Neural crest cell (in vitro differentiated cells): ENCODE results near the gene JPT2. TPM values are rescaled to one million over a fixed set of nuclear protein-coding genes. Genes with fewer than 3 reads are reported as not detected.
"Not testable (repeated sequence)": the region's sequence is repeated elsewhere in the genome, so short reads cannot be mapped to it uniquely, and the experiment has no call there.

Experiments
- DNase-seq: peaks from one replicate; pipeline ENCODE4 v3.0.0; 2021; ENCODE audit warnings: low read depth, mixed read lengths, low spot score
- H3K27ac Mint-ChIP-seq: one replicate; pipeline ENCODE4 v1.8.0; 2021; ENCODE audit warnings: mild to moderate bottlenecking, mixed read lengths; ENCODE audit not compliant: unreplicated experiment
- H3K27me3 Mint-ChIP-seq: 2 replicates; pipeline ENCODE4 v1.8.0; 2021; ENCODE audit warnings: low read depth, mild to moderate bottlenecking, mixed read lengths
- H3K36me3 Mint-ChIP-seq: 2 replicates; pipeline ENCODE4 v1.8.0; 2021; ENCODE audit warnings: low read depth, mild to moderate bottlenecking, mixed read lengths
- H3K4me1 Mint-ChIP-seq: 2 replicates; pipeline ENCODE4 v1.8.0; 2021; ENCODE audit warnings: mixed read lengths
- H3K4me3 Mint-ChIP-seq: one replicate; pipeline ENCODE4 v1.8.0; 2021; ENCODE audit warnings: mild to moderate bottlenecking, mixed read lengths
- H3K9me3 Mint-ChIP-seq: 2 replicates; pipeline ENCODE4 v1.8.0; 2021; ENCODE audit warnings: mixed read lengths
- CTCF ChIP-seq: fragments of 200-600 bp; sonication (generic); conservative IDR thresholded peaks from 2 replicates; pipeline ENCODE4 v1.5.0; 2021; ENCODE audit warnings: antibody characterized with exemption, mild to moderate bottlenecking
- total RNA-seq: library from RNA; stranded (reverse); gene quantifications from 2 replicates; pipeline ENCODE4 v1.2.1, GENCODE V29; 2021

Gene JPT2
- total RNA-seq, 1 donor from 2014 or later, result 247 TPM

- peak overlapping the region; percentile 31 for H3K4me3 Mint-ChIP-seq
- peaks cover 14% of the 10 kb centered on the region for H3K4me1 Mint-ChIP-seq
- no peak for DNase-seq
- no peak for TF ChIP-seq CTCF
- H3K36me3 Mint-ChIP-seq, result peaks cover 12% of the 10 kb centered on the region
- no peaks in the 10 kb centered on the region for H3K9me3 Mint-ChIP-seq
- no peak overlapping the region for H3K27ac Mint-ChIP-seq
- peaks cover 5% of the 10 kb centered on the region for H3K27me3 Mint-ChIP-seq
These were observed 23.3 kb downstream of the JPT2 start for GRCh38 chr16:1701216-1701878.

- peak overlapping the region; percentile 98 for H3K27ac Mint-ChIP-seq
- not testable (repeated sequence) for DNase-seq, H3K27me3 Mint-ChIP-seq, H3K36me3 Mint-ChIP-seq, H3K9me3 Mint-ChIP-seq
- peaks cover 31% of the 10 kb centered on the region for H3K4me1 Mint-ChIP-seq
- H3K4me3 Mint-ChIP-seq, result peak overlapping the region; percentile 98
These were observed 27.2 kb downstream of the JPT2 start for GRCh38 chr16:1705324-1705687.

- Mint-ChIP-seq H3K27ac (peak within 1 kb of the TSS; percentile 98), H3K9me3 (no peaks in the 10 kb centered on the region), H3K4me1 (peaks cover 31% of the 10 kb centered on the region), H3K27me3 (peaks cover 5% of the 10 kb centered on the region), H3K36me3 (peaks cover 4% of the 10 kb centered on the region), H3K4me3 (peak within 1 kb of the TSS; percentile 98)
- TF ChIP-seq CTCF, result peak; percentile 97
- peak; percentile 99 for DNase-seq
These were observed 27.8 kb downstream of the JPT2 start, which contains the start of gene MAPK8IP3 for GRCh38 chr16:1705688-1706385. MAPK8IP3 (plus strand) TSS chr16:1706195; CDS start chr16:1706340, 145 bp downstream.

GRCh38 chr16:1706386-1707192, 28.5 kb downstream of the JPT2 start:
- peak overlapping the region; percentile 60 for H3K27ac Mint-ChIP-seq
- TF ChIP-seq CTCF, result no peak
- H3K36me3 Mint-ChIP-seq, result no peaks in the 10 kb centered on the region
- H3K27me3 Mint-ChIP-seq, result peaks cover 5% of the 10 kb centered on the region
- peak overlapping the region; percentile 91 for H3K4me3 Mint-ChIP-seq
- H3K4me1 Mint-ChIP-seq, result peaks cover 31% of the 10 kb centered on the region
- no peak for DNase-seq
- H3K9me3 Mint-ChIP-seq, result no peaks in the 10 kb centered on the region

GRCh38 chr16:1707193-1707790, 29.2 kb downstream of the JPT2 start:
- TF ChIP-seq CTCF, result no peak
- DNase-seq, result no peak
- H3K4me3 Mint-ChIP-seq, result peak overlapping the region; percentile 91
- H3K4me1 Mint-ChIP-seq, result peaks cover 31% of the 10 kb centered on the region
- no peaks in the 10 kb centered on the region for H3K9me3 Mint-ChIP-seq
- peaks cover 5% of the 10 kb centered on the region for H3K27me3 Mint-ChIP-seq
- H3K27ac Mint-ChIP-seq, result peak overlapping the region; percentile 60
- H3K36me3 Mint-ChIP-seq, result no peaks in the 10 kb centered on the region
